K562 (cell line): ENCODE measurements around the gene ABLIM2. TPM values are rescaled to one million over a fixed set of nuclear protein-coding genes. Genes with fewer than 3 reads are reported as not detected.

Source experiments
- ATAC-seq: fragments of 200-7000 bp; cut with Tn5 transposase; 3 replicates; pipeline ENCODE4 v1.9.1; 2020; ENCODE audit warnings: moderate library complexity
- BruUV-seq: library from RNA; stranded (reverse); fragments of 400-500 nt; replicated peaks from 2 replicates; lab custom pipeline; 2021; lab: Mats Ljungman, UMichigan
- CTCF ChIA-PET: fragments of 300-600 bp; formaldehyde crosslinking; extraction: SDS; loops from one replicate; lab custom pipeline; 2021; ENCODE audit warnings: low intra/inter-chr PET ratio; lab: Yijun Ruan, JAX
- POLR2A ChIA-PET: fragments of 300-600, 350-650 bp; sonication (Branson Sonifier 250); formaldehyde crosslinking; extraction: SDS; loops from one replicate; lab custom pipeline; 2021; ENCODE audit warnings: antibody characterized with exemption, inconsistent platforms; lab: Yijun Ruan, JAX
- DNase-seq, 4 experiments: peaks; one replicate each; pipeline versions ENCODE4 v3.0.0 to v3.0.0-alpha.2; 2011 to 2018; ENCODE audit warnings: low spot score in 3 of 4, mixed read lengths in 3 of 4; ENCODE audit errors: extremely low read depth in 1 of 4
- FAIRE-seq: peaks from 2 replicates; lab custom pipeline; 2011; peaks lifted over from hg19 to GRCh38; lab: Jason Lieb, UNC
- H2AFZ ChIP-seq: 2 replicates; pipeline ENCODE4 v1.6.0; 2011; ENCODE audit warnings: low read depth, low read length, control low read depth, inconsistent platforms
- H3K27ac ChIP-seq: fragments of 200-600 bp; 3 replicates; pipeline ENCODE4 v1.8.0; 2011; ENCODE audit warnings: low read depth, mild to moderate bottlenecking, control low read depth, inconsistent platforms, low read length, moderate library complexity, mixed read lengths; ENCODE audit errors: extremely low read depth
- H3K27me3 ChIP-seq, 2 experiments: fragments of 300-600 bp in 1 of 2; 2 replicates in 1 of 2; 3 replicates in 1 of 2; pipeline versions ENCODE4 v1.6.0 to v1.8.0; 2011; ENCODE audit warnings: inconsistent platforms in 2 of 2, low read length in 2 of 2, mild to moderate bottlenecking in 1 of 2, mixed read lengths in 1 of 2, moderate library complexity in 1 of 2; ENCODE audit not compliant: control insufficient read depth in 2 of 2, insufficient read depth in 2 of 2
- H3K36me3 ChIP-seq: fragments of 300-600 bp; 3 replicates; pipeline ENCODE4 v1.8.0; 2011; ENCODE audit warnings: mild to moderate bottlenecking, low read length, inconsistent platforms; ENCODE audit not compliant: control insufficient read depth, insufficient read depth
- H3K4me1 ChIP-seq, 2 experiments: fragments of 200-600 bp in 1 of 2; replicated peaks in 1 of 2; 2 replicates in 1 of 2; 3 replicates in 1 of 2; pipeline versions ENCODE4 v1.5.1 to v1.8.0; 2011; ENCODE audit warnings: inconsistent platforms in 2 of 2, low read length in 2 of 2, mild to moderate bottlenecking in 1 of 2, mixed read lengths in 1 of 2, moderate library complexity in 1 of 2; ENCODE audit not compliant: control insufficient read depth in 2 of 2, insufficient read depth in 2 of 2
- H3K4me2 ChIP-seq: 2 replicates; pipeline ENCODE4 v1.6.1; 2011; ENCODE audit warnings: low read length, control low read depth, inconsistent platforms, mixed read lengths; ENCODE audit not compliant: insufficient read depth
- H3K4me3 ChIP-seq: fragments of 200-600 bp; sonication (generic), shearing (Covaris generic); 2 replicates; pipeline ENCODE4 v1.5.1; 2016; ENCODE audit warnings: control low read depth, inconsistent platforms
- H3K79me2 ChIP-seq: fragments of 200-600 bp; 3 replicates; pipeline ENCODE4 v1.8.0; 2011; ENCODE audit warnings: low read length, inconsistent platforms; ENCODE audit not compliant: control insufficient read depth, insufficient read depth
- H3K9ac ChIP-seq, 2 experiments: 2 replicates each; pipeline versions ENCODE4 v1.6.0 to v1.6.1; 2011; ENCODE audit warnings: low read depth in 2 of 2, low read length in 2 of 2, control low read depth in 1 of 2, inconsistent platforms in 1 of 2, mild to moderate bottlenecking in 1 of 2, mixed read lengths in 1 of 2; ENCODE audit not compliant: insufficient read depth in 1 of 2
- H3K9me1 ChIP-seq: one replicate; pipeline ENCODE4 v1.6.0; 2011; ENCODE audit warnings: inconsistent platforms, mild to moderate bottlenecking, low read length, moderate library complexity; ENCODE audit not compliant: control insufficient read depth, insufficient read depth
- H3K9me3 ChIP-seq: replicated peaks from 2 replicates; pipeline ENCODE4 v1.5.1; 2011; ENCODE audit warnings: low read depth, low read length, inconsistent platforms; ENCODE audit not compliant: control insufficient read depth, insufficient read depth
- H4K20me1 ChIP-seq: replicated peaks from 2 replicates; pipeline ENCODE4 v1.6.1; 2011; ENCODE audit warnings: low read length, inconsistent platforms, mixed read lengths; ENCODE audit not compliant: control insufficient read depth, insufficient read depth
- IFI16 ChIP-seq: fragments of 250-450 bp; sonication (Bioruptor Pico); IDR thresholded peaks from 2 replicates; pipeline ENCODE4 v2.1.2; 2022; ENCODE audit warnings: mild to moderate bottlenecking, inconsistent platforms
- NR2C2 ChIP-seq, 2 experiments: fragments of 200-800 bp in 1 of 2; sonication (Bioruptor generic) in 1 of 2; sonication (generic) in 1 of 2; formaldehyde crosslinking in 1 of 2; IDR thresholded peaks; 2 replicates each; pipeline versions ENCODE4 v1.6.1 to v1.8.0; 2016 to 2022; ENCODE audit warnings: mild to moderate bottlenecking in 1 of 2, missing compliant biosample characterization in 1 of 2, missing genetic modification characterization in 1 of 2, missing genetic modification reagents in 1 of 2
- USF2 ChIP-seq: sonication (generic); formaldehyde crosslinking; IDR thresholded peaks from 2 replicates; pipeline ENCODE4 v1.5.0; 2020; ENCODE audit warnings: missing genetic modification reagents
- WGBS: fragments of 100-300 bp; shearing (Covaris generic); methylation state at CpG from one replicate; pipeline ENCODE4 v1.1.6; 2016; ENCODE audit warnings: low coverage, mixed read lengths; ENCODE audit not compliant: insufficient coverage; ENCODE audit errors: missing lambda C conversion rate; 5-methylcytosine and 5-hydroxymethylcytosine counted together
- in situ Hi-C: fragments of 300-500 bp; cut with MboI; formaldehyde crosslinking; loops from 4 replicates; pipeline ENCODE4 v1.15.0; 2018; ENCODE audit warnings: inconsistent platforms, mixed read lengths
- intact Hi-C: fragments of 100-400 bp; cut with micrococcal nuclease; formaldehyde crosslinking; loops from 2 replicates; pipeline ENCODE4 v1.14.2; 2022
- polyA plus RNA-seq, 8 experiments: library from polyadenylated mRNA; depleted of rRNA in 4 of 8; stranded (reverse) in 5 of 8; unstranded in 3 of 8; fragments of >200 nt; fragmentation: Nextera tagmentation in 2 of 8; fragmentation: Illumina TruSeq in 1 of 8; extraction: Ambion mirVana in 2 of 8; extraction: Trizol in 1 of 8; gene quantifications; 2 replicates each; pipeline versions ENCODE4 v1.2.1 to v1.2.3, GENCODE V29; 2011 to 2014; ENCODE audit warnings: inconsistent platforms in 1 of 8, missing spikeins in 1 of 8
- total RNA-seq, 7 experiments: library from RNA; depleted of rRNA in 6 of 7; stranded (reverse); fragments of >200 nt in 6 of 7; fragmentation: Illumina TruSeq in 2 of 7; extraction: Trizol in 2 of 7; gene quantifications; 2 replicates each; pipeline versions ENCODE4 v1.2.1 to v1.2.3, GENCODE V29; 2011 to 2021; ENCODE audit warnings: low replicate concordance in 1 of 7

Gene ABLIM2
- total and polyA plus RNA-seq, 9 of the 15 experiments (the other 6 are each of a cell fraction or from before 2014, with no cell fraction given): not detected

- Histone ChIP-seq H3K27me3 (peaks cover 5 to 65% of the 10 kb centered on the region in 2 experiments; a peak in 3 of 5 replicates), H3K4me2 (no peak overlapping the region), H3K4me3 (no peak overlapping the region), H3K9me1 (no peaks in the 10 kb centered on the region), H3K27ac (no peak overlapping the region), H3K36me3 (no peaks in the 10 kb centered on the region), H3K79me2 (no peaks in the 10 kb centered on the region), H3K9ac (no peak overlapping the region), H3K9me3 (no peaks in the 10 kb centered on the region), H3K4me1 (peaks cover 2 to 27% of the 10 kb centered on the region in 2 experiments; a peak in 2 of 5 replicates), H2AFZ (no peak overlapping the region)
- FAIRE-seq: no peak
- ChIA-PET CTCF (no interaction called here), POLR2A (interaction anchor here (0.6 to 1.0 kb wide), 2 partner anchors 9 to 434 kb away, joined by 3 read pairs; no protein-coding TSS in a partner anchor)
- in situ Hi-C loops: no loop called here
- BruUV-seq: no TSS peak
- intact Hi-C loops: no loop called here
- ATAC-seq: no peak
- WGBS: 9% methylated on average over 22 of the region's 29 CpGs
- no peak for DNase-seq
- TF ChIP-seq USF2 (CRISPR knock-in tag) (0 out of 2 replicates have a peak, but pooled peaks have one; percentile 9), NR2C2 (CRISPR knock-in tag; IDR thresholded peaks at IDR 0.05) (no peak), NR2C2 (tag; IDR thresholded peaks at IDR 0.05) (peak; percentile 15; the same call in 1 of the 2 replicates), IFI16 (no peak)
- TF ChIP-seq, all 486 proteins: peak for 2
- peaks cover 3% of the 10 kb centered on the region for H4K20me1 ChIP-seq
These were observed 30.3 kb upstream of the ABLIM2 start for GRCh38 chr4:8188743-8189550.
